GM12864 (cell line): Measurements from ENCODE around the gene PPP1R3E.
"Not testable (repeated sequence)": the region's sequence is repeated elsewhere in the genome, so short reads cannot be mapped to it uniquely, and the experiment has no call there.

Experiments used
- DNase-seq: peaks from one replicate; pipeline ENCODE4 v3.0.0-alpha.2; 2011; ENCODE audit warnings: low read depth
- H3K4me3 ChIP-seq: 2 replicates; pipeline ENCODE4 v1.5.1; 2011; ENCODE audit warnings: mild to moderate bottlenecking, low read depth, low read length, control low read depth
- CTCF ChIP-seq: IDR thresholded peaks from 2 replicates; pipeline ENCODE4 v1.5.1; 2011; ENCODE audit warnings: low read depth, mild to moderate bottlenecking, moderate library complexity, low read length, control low read depth, inconsistent platforms; ENCODE audit errors: missing control alignments

The PPP1R3E gene

GRCh38 chr14:23275412-23275811 lies 27.2 kb downstream of the PPP1R3E start:
- no peak for TF ChIP-seq CTCF
- DNase-seq = no peak
- H3K4me3 ChIP-seq = no peak overlapping the region

GRCh38 chr14:23269193-23269592 lies 33.5 kb downstream of the PPP1R3E start:
- TF ChIP-seq CTCF = no peak
- H3K4me3 ChIP-seq = no peak overlapping the region
- DNase-seq = no peak

- not testable (repeated sequence) for DNase-seq, H3K4me3 ChIP-seq
Measured at GRCh38 chr14:23260849-23261248, 41.8 kb downstream of the PPP1R3E start.

GRCh38 chr14:23259426-23259825 lies 43.2 kb downstream of the PPP1R3E start:
- H3K4me3 ChIP-seq = no peak overlapping the region
- no peak for TF ChIP-seq CTCF
- DNase-seq = no peak

- H3K4me3 ChIP-seq = no peak overlapping the region
- DNase-seq = no peak
- TF ChIP-seq CTCF = no peak
Measured at GRCh38 chr14:23258256-23258655, 44.4 kb downstream of the PPP1R3E start.

- TF ChIP-seq CTCF = no peak
- H3K4me3 ChIP-seq = no peak overlapping the region
- no peak for DNase-seq
Measured at GRCh38 chr14:23252420-23253333, 50.0 kb downstream of the PPP1R3E start.

- TF ChIP-seq CTCF = no peak
- no peak overlapping the region for H3K4me3 ChIP-seq
- DNase-seq = no peak
Measured at GRCh38 chr14:23252006-23252405, 50.7 kb downstream of the PPP1R3E start.
